Measurements from ENCODE around the gene BNIP3. TPM values are rescaled to one million over a fixed set of nuclear protein-coding genes. Genes with fewer than 3 reads are reported as not detected.

BNIP3 gene
- total and polyA plus RNA-seq, 2 donors (not counting 3 experiments of a cell fraction or from before 2014, with no cell fraction given) = 51.4 to 53.3 TPM

- Histone ChIP-seq H3K27me3 (ENCODE audit: control insufficient read depth in 2 of 2, insufficient read depth in 2 of 2, low read length in 2 of 2) (no peaks in the 10 kb centered on the region), H3K9ac (replicated peaks; ENCODE audit: extremely low read depth, insufficient read depth, low read length) (peak overlapping the region; percentile 47), H3K79me2 (ENCODE audit: control insufficient read depth, insufficient read depth, low read length) (peaks cover 27% of the 10 kb centered on the region), H3K4me3 (replicated peaks in 1 of 3; ENCODE audit: insufficient read depth in 1 of 3, low read depth in 1 of 3, low read length in 3 of 3) (no peak overlapping the region), H3K4me1 (ENCODE audit: control insufficient read depth, extremely low read depth, insufficient read depth, low read length) (peaks cover 39% of the 10 kb centered on the region), H3K9me3 (replicated peaks; ENCODE audit: control insufficient read depth, insufficient read depth, low read length) (no peaks in the 10 kb centered on the region), H3K9me1 (replicated peaks; ENCODE audit: control insufficient read depth, extremely low read depth, insufficient read depth, low read length) (no peaks in the 10 kb centered on the region), H2AFZ (ENCODE audit: low read depth, low read length) (no peak overlapping the region), H3K27ac (ENCODE audit: insufficient read depth, low read depth, low read length) (peak overlapping the region; percentile 93), H4K20me1 (replicated peaks; ENCODE audit: control insufficient read depth, extremely low read depth, insufficient read depth, low read length) (no peaks in the 10 kb centered on the region), H3K4me2 (ENCODE audit: insufficient read depth, low read length) (peak overlapping the region; percentile 55), H3K36me3 (ENCODE audit: control insufficient read depth in 2 of 2, extremely low read depth in 1 of 2, insufficient read depth in 2 of 2, low read length in 2 of 2) (peaks cover 8 to 12% of the 10 kb centered on the region in 2 experiments)
- peak; percentile 32 for TF ChIP-seq MYC (IDR thresholded peaks at IDR 0.05; ENCODE audit: low read depth, low read length)
- TF ChIP-seq JUN (IDR thresholded peaks at IDR 0.05; ENCODE audit: borderline replicate concordance, insufficient read depth, insufficient read length, low read depth) = no peak
- no peak for TF ChIP-seq FOS (IDR thresholded peaks at IDR 0.05; ENCODE audit: borderline replicate concordance, insufficient read depth, low read length)
- no TSS peak for BruUV-seq (replicated peaks)
- FAIRE-seq (no peak), DNase-seq (ENCODE audit: low read depth, low spot score) (peak; percentile 36)
- ChIA-PET CTCF (interaction anchor here (1.0 to 4.3 kb wide), 12 partner anchors 10 to 76 kb away, joined by 3 to 35 read pairs (median 6); partner anchors contain the start of gene BNIP3), POLR2A (interaction anchor here (0.8 to 2.2 kb wide), 2 partner anchors 33 to 46 kb away, joined by 3 to 6 read pairs; partner anchors contain the start of gene PPP2R2D)
- intact Hi-C loops (cut with micrococcal nuclease) (loop anchor here (1.0 kb wide), 1 partner anchor 17 kb away; no protein-coding TSS in a partner anchor), dilution Hi-C loops (cut with MboI; ENCODE audit: extremely low pct_ligation_motif_present, low sequenced_read_pairs) (no loop called here)
Measured at GRCh38 chr10:131946880-131947279, 34.8 kb downstream of the BNIP3 start.

GRCh38 chr10:131946321-131946751, 35.4 kb downstream of the BNIP3 start:
- intact Hi-C loops (cut with micrococcal nuclease) = loop anchor here (1.0 kb wide), 1 partner anchor 16 kb away; no protein-coding TSS in a partner anchor
- H3K36me3 ChIP-seq (ENCODE audit: control insufficient read depth in 2 of 2, extremely low read depth in 1 of 2, insufficient read depth in 2 of 2, low read length in 2 of 2) = peaks cover 10 to 12% of the 10 kb centered on the region in 2 experiments

More at GRCh38 chr10:131946321-131946751, 35.4 kb downstream of the BNIP3 start:
- peak; percentile 71 for FAIRE-seq
- no TSS peak for BruUV-seq (replicated peaks)
- no peaks in the 10 kb centered on the region for H4K20me1 ChIP-seq (replicated peaks; ENCODE audit: control insufficient read depth, extremely low read depth, insufficient read depth, low read length)
- no peaks in the 10 kb centered on the region for H3K9me3 ChIP-seq (replicated peaks; ENCODE audit: control insufficient read depth, insufficient read depth, low read length)
- H3K27me3 ChIP-seq (ENCODE audit: control insufficient read depth in 2 of 2, insufficient read depth in 2 of 2, low read length in 2 of 2) = no peaks in the 10 kb centered on the region
- H3K4me2 ChIP-seq (ENCODE audit: insufficient read depth, low read length) = peak overlapping the region; percentile 39
- H3K79me2 ChIP-seq (ENCODE audit: control insufficient read depth, insufficient read depth, low read length) = peaks cover 25% of the 10 kb centered on the region
- no peak overlapping the region for H3K4me3 ChIP-seq (replicated peaks in 1 of 3; ENCODE audit: insufficient read depth in 1 of 3, low read depth in 1 of 3, low read length in 3 of 3)
- POLR2A ChIA-PET = interaction anchor here (2.2 kb wide), 1 partner anchor 45 kb away, joined by 6 read pairs; the partner anchor contains the start of gene PPP2R2D
- dilution Hi-C loops (cut with MboI; ENCODE audit: extremely low pct_ligation_motif_present, low sequenced_read_pairs) = no loop called here
- TF ChIP-seq EZH2 (IDR thresholded peaks at IDR 0.05; ENCODE audit: borderline replicate concordance, low read depth, low read length, severe bottlenecking) (no peak), GATA2 (IDR thresholded peaks at IDR 0.05; ENCODE audit: insufficient read depth, insufficient read length, low read depth, low read length) (no peak), FOS (IDR thresholded peaks at IDR 0.05; ENCODE audit: borderline replicate concordance, insufficient read depth, low read length) (peak; percentile 62), CTCF (IDR thresholded peaks at IDR 0.05; ENCODE audit: extremely low read depth in 1 of 2, insufficient read depth in 1 of 2, low read depth in 1 of 2, low read length in 2 of 2) (peak; percentile 9 to 20), MYC (IDR thresholded peaks at IDR 0.05; ENCODE audit: low read depth, low read length) (no peak), POLR2AphosphoS5 (IDR thresholded peaks at IDR 0.05; ENCODE audit: insufficient read depth, low read depth, low read length) (peak; percentile 49), POLR2A (IDR thresholded peaks at IDR 0.05; ENCODE audit: low read depth, low read length) (no peak), JUN (IDR thresholded peaks at IDR 0.05; ENCODE audit: borderline replicate concordance, insufficient read depth, insufficient read length, low read depth) (peak; percentile 63)
- TF ChIP-seq, protein P1, sequence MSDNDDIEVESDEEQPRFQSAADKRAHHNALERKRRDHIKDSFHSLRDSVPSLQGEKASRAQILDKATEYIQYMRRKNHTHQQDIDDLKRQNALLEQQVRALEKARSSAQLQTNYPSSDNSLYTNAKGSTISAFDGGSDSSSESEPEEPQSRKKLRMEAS (IDR thresholded peaks at IDR 0.05; ENCODE audit: insufficient read depth, insufficient read length) = no peak
- peak overlapping the region; percentile 47 for H3K9ac ChIP-seq (replicated peaks; ENCODE audit: extremely low read depth, insufficient read depth, low read length)
- peak overlapping the region; percentile 93 for H3K27ac ChIP-seq (ENCODE audit: insufficient read depth, low read depth, low read length)
- no peaks in the 10 kb centered on the region for H3K9me1 ChIP-seq (replicated peaks; ENCODE audit: control insufficient read depth, extremely low read depth, insufficient read depth, low read length)
- peaks cover 39% of the 10 kb centered on the region for H3K4me1 ChIP-seq (ENCODE audit: control insufficient read depth, extremely low read depth, insufficient read depth, low read length)
- CTCF ChIA-PET = interaction anchor here (1.5 to 4.3 kb wide), 9 partner anchors 9 to 77 kb away, joined by 3 to 35 read pairs (median 9); no protein-coding TSS in a partner anchor
- H2AFZ ChIP-seq (ENCODE audit: low read depth, low read length) = no peak overlapping the region
- peak; percentile 89 for DNase-seq (ENCODE audit: low read depth, low spot score)

Data from endothelial cell of umbilical vein (primary cell).